GM12878 (cell line): ENCODE data around the gene RGS14. TPM values are rescaled to one million over a fixed set of nuclear protein-coding genes. Genes with fewer than 3 reads are reported as not detected.

Experiments used
- ASH2L ChIP-seq: fragments of 300-600, 200-600 bp; sonication (generic); IDR thresholded peaks from 2 replicates; pipeline ENCODE4 v1.6.1; 2017; ENCODE audit warnings: low read depth, mild to moderate bottlenecking, borderline replicate concordance
- BCL11A ChIP-seq: IDR thresholded peaks from 2 replicates; pipeline ENCODE4 v1.6.1; 2011; ENCODE audit warnings: low read depth, low read length
- CBFB ChIP-seq: IDR thresholded peaks from 2 replicates; pipeline ENCODE4 v1.6.1; 2016; ENCODE audit warnings: antibody characterized with exemption, low read depth
- CBX5 ChIP-seq: sonication (generic); IDR thresholded peaks from 2 replicates; pipeline ENCODE4 v1.6.1; 2016; ENCODE audit warnings: low read depth, moderate library complexity, mild to moderate bottlenecking, inconsistent platforms
- CHD1 ChIP-seq: IDR thresholded peaks from 2 replicates; pipeline ENCODE4 v1.6.1; 2012; ENCODE audit warnings: low read depth, low read length, improper control_type of control experiment
- CHD2 ChIP-seq: IDR thresholded peaks from 2 replicates; pipeline ENCODE4 v1.6.1; 2011; ENCODE audit warnings: low read depth, low read length, improper control_type of control experiment, borderline replicate concordance
- EED ChIP-seq: sonication (generic); IDR thresholded peaks from 2 replicates; pipeline ENCODE4 v1.6.1; 2016; ENCODE audit warnings: antibody characterized with exemption, low read depth
- FOS ChIP-seq: IDR thresholded peaks from 3 replicates; pipeline ENCODE4 v1.6.1; 2011; ENCODE audit warnings: borderline replicate concordance; ENCODE audit not compliant: insufficient read length; ENCODE audit errors: extremely low read depth
- IRF3 ChIP-seq: fragments of 450-650 bp; IDR thresholded peaks from 2 replicates; pipeline ENCODE4 v1.6.1; 2014; ENCODE audit warnings: mild to moderate bottlenecking
- MEF2B ChIP-seq: fragments of 450-650 bp; IDR thresholded peaks from 2 replicates; pipeline ENCODE4 v1.6.1; 2018; ENCODE audit warnings: mild to moderate bottlenecking, moderate library complexity; ENCODE audit not compliant: partially characterized antibody, poor library complexity, severe bottlenecking
- NBN ChIP-seq: fragments of 450-650 bp; IDR thresholded peaks from 2 replicates; pipeline ENCODE4 v1.6.1; 2016
- NFYB ChIP-seq: IDR thresholded peaks from 2 replicates; pipeline ENCODE4 v1.6.1; 2011; ENCODE audit warnings: low read depth, mild to moderate bottlenecking, low read length, improper control_type of control experiment, moderate library complexity; ENCODE audit not compliant: insufficient read depth
- POU2F2 ChIP-seq: IDR thresholded peaks from 3 replicates; pipeline ENCODE4 v1.6.1; 2011; ENCODE audit warnings: low read depth, mild to moderate bottlenecking, low read length, borderline replicate concordance
- RAD21 ChIP-seq: IDR thresholded peaks from 2 replicates; pipeline ENCODE4 v1.6.1; 2011; ENCODE audit warnings: mild to moderate bottlenecking, low read depth, low read length, moderate library complexity; ENCODE audit not compliant: insufficient read depth
- RELA ChIP-seq: fragments of 450-650 bp; IDR thresholded peaks from 2 replicates; pipeline ENCODE4 v1.8.0; 2014; ENCODE audit warnings: borderline replicate concordance; ENCODE audit not compliant: partially characterized antibody
- RUNX3 ChIP-seq: IDR thresholded peaks from 2 replicates; pipeline ENCODE4 v1.6.1; 2012; ENCODE audit warnings: low read length, inconsistent platforms
- SMAD5 ChIP-seq: IDR thresholded peaks from 2 replicates; pipeline ENCODE4 v1.6.1; 2016; ENCODE audit warnings: antibody characterized with exemption, low read depth
- SMARCA5 ChIP-seq: fragments of 450-650 bp; IDR thresholded peaks from 2 replicates; pipeline ENCODE4 v1.6.1; 2017; ENCODE audit warnings: mild to moderate bottlenecking
- SREBF1 ChIP-seq: IDR thresholded peaks from 2 replicates; pipeline ENCODE4 v1.6.1; 2012; ENCODE audit warnings: mild to moderate bottlenecking, low read length
- STAT1 ChIP-seq: fragments of 450-650 bp; conservative IDR thresholded peaks from 2 replicates; pipeline ENCODE4 v1.6.1; 2014; ENCODE audit warnings: antibody characterized with exemption, mild to moderate bottlenecking
- SUZ12 ChIP-seq: fragments of 200-600 bp; sonication (generic); IDR thresholded peaks from one replicate; pipeline ENCODE4 v1.6.1; 2018; ENCODE audit warnings: antibody characterized with exemption, mild to moderate bottlenecking; ENCODE audit not compliant: unreplicated experiment
- TARDBP ChIP-seq: IDR thresholded peaks from 2 replicates; pipeline ENCODE4 v1.6.1; 2016; ENCODE audit warnings: borderline replicate concordance
- ZBTB33 ChIP-seq: fragments of 450-650 bp; IDR thresholded peaks from 2 replicates; pipeline ENCODE4 v1.6.1; 2017; ENCODE audit warnings: mild to moderate bottlenecking
- ZNF207 ChIP-seq: fragments of 450-650 bp; IDR thresholded peaks from 2 replicates; pipeline ENCODE4 v1.6.1; 2014; ENCODE audit warnings: antibody characterized with exemption, mild to moderate bottlenecking, borderline replicate concordance
- ZNF217 ChIP-seq: fragments of 450-650 bp; IDR thresholded peaks from 2 replicates; pipeline ENCODE4 v1.6.1; 2017; ENCODE audit warnings: antibody characterized with exemption, mild to moderate bottlenecking
- polyA plus RNA-seq, 11 experiments: library from polyadenylated mRNA; depleted of rRNA in 4 of 11; unstranded in 6 of 11; stranded (reverse) in 5 of 11; fragments of >200 nt; fragmentation: Nextera tagmentation in 4 of 11; fragmentation: Illumina TruSeq in 1 of 11; extraction: Ambion mirVana in 4 of 11; extraction: Trizol in 1 of 11; gene quantifications; 1 replicate in 1 of 11; 2 replicates in 10 of 11; pipeline versions ENCODE4 v1.2.1 to v1.2.3, GENCODE V29; 2011 to 2016; ENCODE audit warnings: inconsistent platforms in 2 of 11, missing spikeins in 2 of 11, low read depth in 1 of 11
- total RNA-seq, 4 experiments: library from RNA; depleted of rRNA in 3 of 4; stranded (reverse); fragments of >200 nt in 3 of 4; fragmentation: Illumina TruSeq in 1 of 4; extraction: Trizol in 1 of 4; gene quantifications; 2 replicates each; pipeline versions ENCODE4 v1.2.1 to v1.2.3, GENCODE V29; 2013 to 2021
- TF ChIP-seq, protein P1 (sequence below): IDR thresholded peaks from 2 replicates; pipeline ENCODE4 v1.6.1; 2011; ENCODE audit warnings: mild to moderate bottlenecking, low read depth, low read length, moderate library complexity; ENCODE audit not compliant: insufficient replicate concordance
- TF ChIP-seq, protein P2 (sequence below): IDR thresholded peaks from 2 replicates; pipeline ENCODE4 v1.6.1; 2012; ENCODE audit warnings: low read depth, low read length, improper control_type of control experiment

RGS14 gene
- total and polyA plus RNA-seq, 10 of the 15 experiments (the other 5 are each of a cell fraction or from before 2014, with no cell fraction given) = 0.19 to 88.7 (median 54.8) TPM

GRCh38 chr5:177364159-177364962, 6.6 kb downstream of the RGS14 start (continued):
- TF ChIP-seq SUZ12 (no peak), CHD2 (no peak), ZBTB33 (no peak), FOS (no peak), EED (peak; percentile 93), STAT1 (no peak), IRF3 (no peak), SMARCA5 (no peak), NFYB (no peak), MEF2B (peak; percentile 17), CHD1 (no peak), TARDBP (no peak), ZNF207 (no peak), CBX5 (no peak), SREBF1 (no peak), BCL11A (peak; percentile 91), ZNF217 (peak; percentile 31; the same call in 1 of the 2 replicates), NBN (peak; percentile 80; the same call in 1 of the 2 replicates), CBFB (peak; percentile 89), RUNX3 (no peak), RAD21 (no peak), SMAD5 (no peak), RELA (peak; percentile 56), POU2F2 (peak; percentile 12; the same call in 1 of the 3 replicates), ASH2L (no peak)
- TF ChIP-seq, protein P1, sequence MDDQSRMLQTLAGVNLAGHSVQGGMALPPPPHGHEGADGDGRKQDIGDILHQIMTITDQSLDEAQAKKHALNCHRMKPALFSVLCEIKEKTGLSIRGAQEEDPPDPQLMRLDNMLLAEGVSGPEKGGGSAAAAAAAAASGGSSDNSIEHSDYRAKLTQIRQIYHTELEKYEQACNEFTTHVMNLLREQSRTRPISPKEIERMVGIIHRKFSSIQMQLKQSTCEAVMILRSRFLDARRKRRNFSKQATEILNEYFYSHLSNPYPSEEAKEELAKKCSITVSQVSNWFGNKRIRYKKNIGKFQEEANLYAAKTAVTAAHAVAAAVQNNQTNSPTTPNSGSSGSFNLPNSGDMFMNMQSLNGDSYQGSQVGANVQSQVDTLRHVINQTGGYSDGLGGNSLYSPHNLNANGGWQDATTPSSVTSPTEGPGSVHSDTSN = no peak
- TF ChIP-seq, protein P2, sequence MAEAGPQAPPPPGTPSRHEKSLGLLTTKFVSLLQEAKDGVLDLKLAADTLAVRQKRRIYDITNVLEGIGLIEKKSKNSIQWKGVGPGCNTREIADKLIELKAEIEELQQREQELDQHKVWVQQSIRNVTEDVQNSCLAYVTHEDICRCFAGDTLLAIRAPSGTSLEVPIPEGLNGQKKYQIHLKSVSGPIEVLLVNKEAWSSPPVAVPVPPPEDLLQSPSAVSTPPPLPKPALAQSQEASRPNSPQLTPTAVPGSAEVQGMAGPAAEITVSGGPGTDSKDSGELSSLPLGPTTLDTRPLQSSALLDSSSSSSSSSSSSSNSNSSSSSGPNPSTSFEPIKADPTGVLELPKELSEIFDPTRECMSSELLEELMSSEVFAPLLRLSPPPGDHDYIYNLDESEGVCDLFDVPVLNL = no peak
